GM20000 (cell line): ENCODE data around the gene CDHR1.

ENCODE experiments used
- DNase-seq: peaks from one replicate; pipeline ENCODE4 v3.0.0; 2012; ENCODE audit warnings: low spot score
- TF ChIP-seq, protein P1 (sequence below): IDR thresholded peaks from 2 replicates; pipeline ENCODE4 v1.5.1; 2012; ENCODE audit warnings: mild to moderate bottlenecking, control low read depth; ENCODE audit errors: extremely low read depth, missing control alignments

Gene CDHR1

DNA sequence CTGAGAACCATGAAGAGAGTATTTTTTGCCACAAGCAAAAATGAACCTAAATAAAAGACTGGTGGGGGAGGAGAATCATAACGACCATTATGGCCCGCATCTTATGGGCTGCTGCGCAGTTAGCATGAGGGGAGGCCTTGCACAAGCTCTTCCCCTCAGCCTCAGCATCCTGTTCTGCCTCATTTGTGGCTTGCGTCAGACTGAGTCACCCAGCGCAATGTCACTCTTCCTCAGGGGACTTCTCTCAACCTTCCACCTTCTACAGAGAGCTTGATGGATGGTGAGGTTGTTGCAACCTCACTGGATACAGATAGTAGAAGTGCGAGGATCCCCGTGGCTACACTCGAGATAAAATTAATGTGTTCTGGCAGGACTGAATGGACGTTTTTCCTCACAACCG lies 37.6 kb upstream of the CDHR1 start:
- TF ChIP-seq, protein P1, sequence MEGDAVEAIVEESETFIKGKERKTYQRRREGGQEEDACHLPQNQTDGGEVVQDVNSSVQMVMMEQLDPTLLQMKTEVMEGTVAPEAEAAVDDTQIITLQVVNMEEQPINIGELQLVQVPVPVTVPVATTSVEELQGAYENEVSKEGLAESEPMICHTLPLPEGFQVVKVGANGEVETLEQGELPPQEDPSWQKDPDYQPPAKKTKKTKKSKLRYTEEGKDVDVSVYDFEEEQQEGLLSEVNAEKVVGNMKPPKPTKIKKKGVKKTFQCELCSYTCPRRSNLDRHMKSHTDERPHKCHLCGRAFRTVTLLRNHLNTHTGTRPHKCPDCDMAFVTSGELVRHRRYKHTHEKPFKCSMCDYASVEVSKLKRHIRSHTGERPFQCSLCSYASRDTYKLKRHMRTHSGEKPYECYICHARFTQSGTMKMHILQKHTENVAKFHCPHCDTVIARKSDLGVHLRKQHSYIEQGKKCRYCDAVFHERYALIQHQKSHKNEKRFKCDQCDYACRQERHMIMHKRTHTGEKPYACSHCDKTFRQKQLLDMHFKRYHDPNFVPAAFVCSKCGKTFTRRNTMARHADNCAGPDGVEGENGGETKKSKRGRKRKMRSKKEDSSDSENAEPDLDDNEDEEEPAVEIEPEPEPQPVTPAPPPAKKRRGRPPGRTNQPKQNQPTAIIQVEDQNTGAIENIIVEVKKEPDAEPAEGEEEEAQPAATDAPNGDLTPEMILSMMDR, result no peak
- DNase-seq, result no peak

DNA sequence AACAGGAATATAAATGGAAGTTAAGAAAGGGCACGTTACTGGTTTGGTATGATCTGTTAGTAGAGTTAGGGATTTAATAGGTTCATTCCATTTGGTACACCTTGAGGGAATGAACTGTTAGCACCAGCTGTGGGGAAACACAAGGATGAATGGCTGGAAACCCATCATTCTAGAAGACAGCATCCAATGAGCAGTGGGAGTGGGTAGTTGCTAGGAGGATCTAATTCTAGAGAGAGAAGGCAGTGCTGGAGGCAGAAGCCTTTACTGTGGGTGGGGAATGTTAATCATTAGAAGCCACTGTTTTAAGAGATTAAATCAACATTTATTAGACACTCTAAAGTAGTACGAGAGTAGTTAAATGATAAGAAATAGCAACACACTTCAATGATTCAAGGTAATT lies 36.3 kb upstream of the CDHR1 start:
- DNase-seq, result no peak
- TF ChIP-seq, protein P1, result no peak

DNA sequence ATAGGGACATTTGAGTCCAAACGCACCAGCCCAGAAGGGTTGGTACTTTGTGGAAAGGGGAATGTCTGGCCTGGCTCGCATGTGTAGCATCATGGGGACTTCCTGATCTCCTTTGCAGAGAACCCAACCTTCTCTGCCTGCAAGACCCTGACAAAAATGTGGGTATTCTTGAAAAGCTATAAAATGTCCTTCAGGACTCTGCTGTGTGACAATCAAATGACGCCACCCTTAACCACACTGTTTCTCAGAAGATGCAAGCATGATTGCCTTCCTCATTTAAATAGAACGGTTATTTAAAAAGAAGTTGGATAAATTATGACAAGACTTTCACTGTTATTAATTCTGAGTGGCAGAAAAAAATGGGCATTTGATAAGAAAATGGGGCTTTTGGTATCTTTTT lies 35.8 kb upstream of the CDHR1 start:
- DNase-seq, result no peak
- TF ChIP-seq, protein P1, result no peak

DNA sequence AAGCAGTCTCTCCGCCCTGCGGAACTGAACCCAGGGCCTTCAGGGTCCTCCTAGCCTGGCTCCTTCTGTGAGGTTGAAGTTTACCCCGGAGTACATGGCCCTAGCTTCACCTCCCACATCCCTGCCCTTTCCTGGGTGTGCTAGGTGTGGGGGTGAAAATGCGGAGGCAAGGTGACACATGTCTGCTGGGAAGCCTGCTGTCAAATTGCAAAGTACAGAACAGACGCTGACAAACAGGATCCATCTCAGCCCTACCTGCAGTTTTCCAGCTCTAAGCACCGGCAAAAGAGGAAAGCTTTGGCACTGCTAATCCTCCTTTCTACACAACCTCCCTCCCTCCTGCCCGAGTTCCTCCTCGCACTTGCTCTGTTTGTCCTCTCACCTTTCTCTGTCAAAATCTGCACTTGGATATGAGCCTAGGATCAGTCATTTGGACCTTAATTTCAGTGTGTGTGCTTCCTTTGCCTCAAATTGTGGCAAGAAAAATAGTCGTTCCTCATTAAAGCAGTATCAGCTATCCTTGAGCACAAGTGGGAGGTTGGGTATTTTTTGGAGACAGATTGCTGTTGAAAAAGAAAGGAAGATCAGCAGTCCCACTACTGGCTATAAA lies 35.2 kb upstream of the CDHR1 start:
- DNase-seq, result no peak
- TF ChIP-seq, protein P1, result no peak

DNA sequence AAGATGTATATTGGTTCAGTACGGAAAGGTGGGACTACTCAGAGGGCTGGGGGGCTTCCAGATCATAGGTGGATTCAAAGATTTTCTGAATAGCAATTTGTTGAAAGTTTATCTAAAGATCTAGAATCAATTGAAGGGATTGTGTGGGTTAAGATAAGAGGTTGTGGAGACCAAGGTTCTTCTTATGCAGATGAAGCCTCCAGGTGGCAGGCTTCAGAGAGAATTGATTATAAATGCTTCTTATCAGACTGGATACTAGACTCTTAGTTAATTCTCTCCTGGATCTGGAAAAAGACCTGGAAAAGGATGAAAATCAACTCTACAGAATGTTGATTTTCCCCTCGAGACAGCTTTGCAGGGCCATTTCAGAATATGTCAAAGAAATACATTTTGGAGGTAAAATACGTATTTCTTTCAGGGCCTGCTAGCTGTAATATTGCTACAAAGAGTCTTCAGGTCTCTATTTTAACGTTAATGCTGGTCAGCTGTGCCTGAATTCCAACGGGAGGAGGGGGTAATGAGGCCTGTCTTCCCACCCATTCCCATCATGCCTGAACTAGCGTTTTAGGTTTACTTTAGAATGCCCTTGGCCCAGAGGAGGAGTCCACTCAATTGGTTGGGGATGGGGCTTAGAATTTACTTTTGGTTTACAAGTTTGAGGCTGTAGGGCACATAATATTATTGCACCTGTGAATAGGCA lies 33.5 kb upstream of the CDHR1 start:
- TF ChIP-seq, protein P1, result no peak

DNA sequence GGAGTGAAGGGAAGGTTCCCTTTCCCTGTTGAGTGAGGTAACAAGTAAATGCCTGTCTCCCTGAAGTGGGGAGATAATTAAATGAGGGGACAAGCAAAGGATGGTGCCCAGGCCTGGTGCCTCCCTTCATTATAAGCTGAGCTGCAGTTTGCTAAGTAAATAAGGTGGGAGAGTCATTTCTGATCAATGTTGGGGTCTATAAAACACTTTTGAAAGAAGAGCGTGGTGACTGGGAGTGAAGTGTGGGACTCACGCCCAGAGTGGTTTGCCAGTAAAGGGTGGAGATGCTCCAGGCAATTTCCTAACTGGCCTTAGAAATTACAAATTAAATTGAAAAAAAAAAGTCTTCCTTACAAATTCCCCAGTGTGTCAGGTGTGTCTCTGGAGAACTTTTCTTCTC lies 30.3 kb upstream of the CDHR1 start:
- DNase-seq, result no peak
- TF ChIP-seq, protein P1, result no peak

More for the DNA sequence above, 33.5 kb upstream of the CDHR1 start:
- DNase-seq, result no peak

DNA sequence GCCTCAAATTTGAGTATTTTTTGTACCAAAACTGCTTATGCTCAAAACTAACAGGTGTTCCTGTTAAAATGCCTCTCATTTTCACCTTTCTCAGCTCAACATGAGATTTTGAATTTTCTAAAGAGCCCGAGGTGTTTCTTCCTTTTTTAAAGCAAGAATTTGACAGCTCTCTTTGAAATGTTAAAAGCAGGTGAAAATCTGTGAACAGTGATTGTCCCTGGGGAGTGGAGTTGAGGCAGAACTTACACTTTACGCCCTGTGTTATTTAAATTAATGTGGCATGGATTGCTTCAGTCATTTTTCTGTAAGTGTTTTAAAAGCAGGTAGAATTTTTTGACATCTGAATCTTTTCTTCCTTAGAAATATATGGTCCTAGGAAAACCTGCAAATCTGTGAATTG lies 29.9 kb upstream of the CDHR1 start:
- TF ChIP-seq, protein P1, result no peak
- DNase-seq, result no peak
